GM12872 (cell line): Measurements from ENCODE around the gene BICD1.

Experiments used
- CTCF ChIP-seq: IDR thresholded peaks from 3 replicates; pipeline ENCODE4 v1.5.1; 2011; ENCODE audit warnings: low read depth, mild to moderate bottlenecking, low read length, moderate library complexity; ENCODE audit not compliant: insufficient read depth

Gene BICD1

GRCh38 chr12:32115404-32116104 lies 8.9 kb downstream of the BICD1 start:
- no peak for TF ChIP-seq CTCF

DNA sequence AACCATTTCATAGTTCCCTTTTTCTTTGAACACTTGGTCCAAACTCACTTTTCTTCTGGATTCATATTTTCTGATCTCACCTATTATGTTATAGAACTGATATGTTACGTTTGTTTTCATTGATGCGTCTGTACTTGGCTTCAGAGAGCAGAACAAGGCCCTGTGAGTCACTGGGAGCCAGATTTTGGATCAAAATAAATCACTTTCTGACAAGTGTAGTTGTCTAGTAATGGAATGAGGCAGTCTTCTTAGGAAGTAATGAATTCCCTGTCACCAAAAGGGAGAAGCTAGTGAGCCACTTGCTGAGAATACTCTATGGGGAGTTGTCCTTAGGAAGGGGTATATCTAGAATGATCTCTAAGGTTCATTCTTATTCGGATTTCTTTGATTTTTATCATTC lies 10.2 kb downstream of the BICD1 start:
- no peak for TF ChIP-seq CTCF

- no peak for TF ChIP-seq CTCF
Observed at GRCh38 chr12:32117316-32117715, 10.7 kb downstream of the BICD1 start.

GRCh38 chr12:32118806-32119205 lies 12.2 kb downstream of the BICD1 start:
- TF ChIP-seq CTCF, result no peak

- no peak for TF ChIP-seq CTCF
Observed at GRCh38 chr12:32120419-32120818, 13.8 kb downstream of the BICD1 start.

- TF ChIP-seq CTCF, result no peak
Observed at GRCh38 chr12:32124637-32125036, 18.0 kb downstream of the BICD1 start.

DNA sequence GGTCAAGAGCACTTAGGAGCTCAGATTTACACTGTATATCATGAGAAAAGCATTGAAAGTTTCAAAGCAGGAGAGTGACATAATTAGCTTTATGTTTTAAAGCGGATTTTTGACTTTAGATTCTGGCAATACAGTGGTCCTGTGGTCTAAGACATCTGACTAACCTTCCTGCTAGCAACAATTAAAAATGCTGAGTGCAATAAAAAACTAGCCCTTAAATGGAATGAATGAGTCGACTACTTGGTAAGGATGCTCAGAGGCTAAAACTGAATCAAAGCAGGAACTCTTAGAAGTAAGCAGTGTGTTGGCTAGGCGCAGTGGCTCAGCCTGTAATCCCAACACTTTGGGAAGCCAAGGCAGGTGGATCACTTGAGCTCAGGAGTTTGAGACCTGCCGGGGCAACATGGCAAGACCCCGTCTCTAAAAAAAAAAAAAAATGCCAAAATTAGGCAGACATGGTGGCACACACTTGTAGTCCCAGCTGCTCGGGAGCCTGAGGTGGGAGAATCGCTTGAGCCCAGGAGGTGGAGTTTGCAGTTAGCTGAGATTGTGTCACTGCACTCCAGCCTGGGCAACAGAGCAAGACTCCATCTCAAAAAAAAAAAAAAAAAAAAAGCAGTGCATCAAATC lies 18.9 kb downstream of the BICD1 start:
- TF ChIP-seq CTCF, result no peak
